GM12878 (cell line): ENCODE measurements around the gene IRF8. TPM values are rescaled to one million over a fixed set of nuclear protein-coding genes. Genes with fewer than 3 reads are reported as not detected.
A peak's percentile ranks its signal among the peaks of the same experiment; 100 is the strongest.

Experiments used
- BMI1 ChIP-seq: fragments of 450-650 bp; IDR thresholded peaks from 2 replicates; pipeline ENCODE4 v1.6.1; 2016; ENCODE audit warnings: mild to moderate bottlenecking, moderate library complexity, borderline replicate concordance
- CBFB ChIP-seq: IDR thresholded peaks from 2 replicates; pipeline ENCODE4 v1.6.1; 2016; ENCODE audit warnings: antibody characterized with exemption, low read depth
- CHD2 ChIP-seq: IDR thresholded peaks from 2 replicates; pipeline ENCODE4 v1.6.1; 2011; ENCODE audit warnings: low read depth, low read length, improper control_type of control experiment, borderline replicate concordance
- E2F4 ChIP-seq: IDR thresholded peaks from 2 replicates; pipeline ENCODE4 v1.6.1; 2012; ENCODE audit warnings: low read depth, low read length, improper control_type of control experiment
- ESRRA ChIP-seq: IDR thresholded peaks from 2 replicates; pipeline ENCODE4 v1.6.1; 2012; ENCODE audit warnings: mild to moderate bottlenecking, low read length, improper control_type of control experiment
- ETV6 ChIP-seq, 2 experiments: fragments of 450-650 bp in 1 of 2; IDR thresholded peaks in 1 of 2; conservative IDR thresholded peaks in 1 of 2; 2 replicates each; pipeline ENCODE4 v1.6.1; 2014; ENCODE audit warnings: antibody characterized with exemption in 1 of 2, borderline replicate concordance in 1 of 2, low read depth in 1 of 2, mild to moderate bottlenecking in 1 of 2, moderate library complexity in 1 of 2
- FOXK2 ChIP-seq: fragments of 450-650 bp; IDR thresholded peaks from 2 replicates; pipeline ENCODE4 v1.6.1; 2017; ENCODE audit warnings: mild to moderate bottlenecking, moderate library complexity
- FOXM1 ChIP-seq: IDR thresholded peaks from 2 replicates; pipeline ENCODE4 v1.6.1; 2012; ENCODE audit warnings: low read depth, mild to moderate bottlenecking, inconsistent platforms, low read length, moderate library complexity
- HSF1 ChIP-seq: fragments of 150-350 bp; IDR thresholded peaks from 2 replicates; pipeline ENCODE4 v1.6.1; 2014; ENCODE audit warnings: mild to moderate bottlenecking, low read depth, low read length
- MEF2A ChIP-seq: IDR thresholded peaks from 2 replicates; pipeline ENCODE4 v1.6.1; 2011; ENCODE audit warnings: low read depth, mild to moderate bottlenecking, low read length, moderate library complexity; ENCODE audit not compliant: insufficient read depth
- PML ChIP-seq: IDR thresholded peaks from 2 replicates; pipeline ENCODE4 v1.6.1; 2012; ENCODE audit warnings: low read length, inconsistent platforms
- RAD51 ChIP-seq: fragments of 450-650 bp; IDR thresholded peaks from 2 replicates; pipeline ENCODE4 v1.6.1; 2016; ENCODE audit warnings: moderate library complexity, mild to moderate bottlenecking, inconsistent platforms
- SIN3A ChIP-seq: IDR thresholded peaks from 2 replicates; pipeline ENCODE4 v1.6.1; 2012; ENCODE audit warnings: low read depth, low read length, improper control_type of control experiment
- SMARCA5 ChIP-seq: fragments of 450-650 bp; IDR thresholded peaks from 2 replicates; pipeline ENCODE4 v1.6.1; 2017; ENCODE audit warnings: mild to moderate bottlenecking
- SPI1 ChIP-seq: IDR thresholded peaks from 2 replicates; pipeline ENCODE4 v1.6.1; 2011; ENCODE audit warnings: low read depth, mild to moderate bottlenecking, low read length, moderate library complexity, borderline replicate concordance; ENCODE audit not compliant: insufficient read depth
- SUPT20H ChIP-seq: IDR thresholded peaks from 2 replicates; pipeline ENCODE4 v1.6.1; 2011; ENCODE audit warnings: low read depth, mild to moderate bottlenecking, low read length, moderate library complexity, borderline replicate concordance; ENCODE audit not compliant: control insufficient read depth
- ZNF207 ChIP-seq: fragments of 450-650 bp; IDR thresholded peaks from 2 replicates; pipeline ENCODE4 v1.6.1; 2014; ENCODE audit warnings: antibody characterized with exemption, mild to moderate bottlenecking, borderline replicate concordance
- polyA plus RNA-seq, 11 experiments: library from polyadenylated mRNA; depleted of rRNA in 4 of 11; unstranded in 6 of 11; stranded (reverse) in 5 of 11; fragments of >200 nt; fragmentation: Nextera tagmentation in 4 of 11; fragmentation: Illumina TruSeq in 1 of 11; extraction: Ambion mirVana in 4 of 11; extraction: Trizol in 1 of 11; gene quantifications; 1 replicate in 1 of 11; 2 replicates in 10 of 11; pipeline versions ENCODE4 v1.2.1 to v1.2.3, GENCODE V29; 2011 to 2016; ENCODE audit warnings: inconsistent platforms in 2 of 11, missing spikeins in 2 of 11, low read depth in 1 of 11
- total RNA-seq, 4 experiments: library from RNA; depleted of rRNA in 3 of 4; stranded (reverse); fragments of >200 nt in 3 of 4; fragmentation: Illumina TruSeq in 1 of 4; extraction: Trizol in 1 of 4; gene quantifications; 2 replicates each; pipeline versions ENCODE4 v1.2.1 to v1.2.3, GENCODE V29; 2013 to 2021
- TF ChIP-seq, protein P1 (sequence below): fragments of 450-650 bp; IDR thresholded peaks from 2 replicates; pipeline ENCODE4 v1.6.1; 2017; ENCODE audit warnings: mild to moderate bottlenecking, low read depth, inconsistent platforms; ENCODE audit not compliant: poor library complexity, severe bottlenecking
- TF ChIP-seq, protein P2 (sequence below): IDR thresholded peaks from 2 replicates; pipeline ENCODE4 v1.6.1; 2012; ENCODE audit warnings: low read length, inconsistent platforms
- TF ChIP-seq, protein P3 (sequence below): fragments of 450-650 bp; IDR thresholded peaks from 2 replicates; pipeline ENCODE4 v1.6.1; 2016; ENCODE audit warnings: mild to moderate bottlenecking

The IRF8 gene
- total and polyA plus RNA-seq, 10 of the 15 experiments (the other 5 are each of a cell fraction or from before 2014, with no cell fraction given), result 17.1 to 237 (median 172) TPM

DNA sequence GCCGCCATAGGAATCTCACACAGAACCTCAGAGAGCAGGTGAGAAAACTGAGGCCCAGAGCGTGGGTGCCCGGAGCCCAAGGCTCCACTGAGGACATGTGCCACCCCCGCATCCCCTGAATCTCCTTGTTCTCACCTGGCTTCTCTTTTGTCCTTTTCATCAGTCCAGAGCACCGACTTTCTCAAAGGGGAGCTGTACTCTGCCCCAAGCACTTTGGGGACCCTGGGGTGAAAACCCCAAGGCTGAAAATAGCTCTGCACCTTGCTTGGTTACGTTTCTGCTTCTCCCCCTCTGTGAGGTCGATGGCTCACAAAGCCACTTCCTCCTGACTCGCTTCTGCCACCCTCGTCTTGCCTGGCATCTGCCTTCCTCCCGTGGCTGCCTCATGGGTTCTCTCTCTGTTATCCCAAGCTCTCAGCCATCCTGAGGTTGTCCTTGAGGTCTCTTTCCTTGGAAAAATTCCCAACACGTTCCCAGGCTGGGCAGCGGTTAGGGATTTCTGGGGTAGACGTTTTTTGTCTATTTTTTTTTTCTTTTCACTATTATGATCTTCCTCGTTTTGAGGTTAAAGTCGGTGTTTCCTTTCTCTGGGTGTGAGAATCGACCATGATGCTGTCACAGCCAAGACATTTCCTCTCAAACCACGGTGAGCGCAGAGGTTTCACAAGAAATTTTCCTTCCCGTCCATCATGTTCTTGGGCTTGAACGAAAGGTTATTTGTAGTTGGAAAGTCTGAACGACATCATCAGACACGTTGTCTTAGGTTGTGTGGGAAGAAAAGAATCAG is 37.2 kb downstream of the IRF8 start (continued):
- TF ChIP-seq, protein P1, sequence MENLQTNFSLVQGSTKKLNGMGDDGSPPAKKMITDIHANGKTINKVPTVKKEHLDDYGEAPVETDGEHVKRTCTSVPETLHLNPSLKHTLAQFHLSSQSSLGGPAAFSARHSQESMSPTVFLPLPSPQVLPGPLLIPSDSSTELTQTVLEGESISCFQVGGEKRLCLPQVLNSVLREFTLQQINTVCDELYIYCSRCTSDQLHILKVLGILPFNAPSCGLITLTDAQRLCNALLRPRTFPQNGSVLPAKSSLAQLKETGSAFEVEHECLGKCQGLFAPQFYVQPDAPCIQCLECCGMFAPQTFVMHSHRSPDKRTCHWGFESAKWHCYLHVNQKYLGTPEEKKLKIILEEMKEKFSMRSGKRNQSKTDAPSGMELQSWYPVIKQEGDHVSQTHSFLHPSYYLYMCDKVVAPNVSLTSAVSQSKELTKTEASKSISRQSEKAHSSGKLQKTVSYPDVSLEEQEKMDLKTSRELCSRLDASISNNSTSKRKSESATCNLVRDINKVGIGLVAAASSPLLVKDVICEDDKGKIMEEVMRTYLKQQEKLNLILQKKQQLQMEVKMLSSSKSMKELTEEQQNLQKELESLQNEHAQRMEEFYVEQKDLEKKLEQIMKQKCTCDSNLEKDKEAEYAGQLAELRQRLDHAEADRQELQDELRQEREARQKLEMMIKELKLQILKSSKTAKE, result peak; percentile 88
- TF ChIP-seq SUPT20H (no peak), ZNF207 (peak; percentile 34; the same call in 1 of the 2 replicates), FOXK2 (no peak), PML (peak; percentile 71), SPI1 (peak; percentile 87), ETV6 (conservative IDR thresholded peaks at IDR 0.05 in 1 of 2, IDR thresholded peaks at IDR 0.05 in 1 of 2; ENCODE audit: borderline replicate concordance in 1 of 2, low read depth in 1 of 2) (peak; percentile 67 to 99; a peak in 3 of 4 replicates), ESRRA (no peak), MEF2A (peak; percentile 95), CBFB (peak; percentile 92; the same call in 1 of the 2 replicates), E2F4 (no peak), FOXM1 (peak; percentile 90), CHD2 (0 out of 2 replicates have a peak, but pooled peaks have one; percentile 66), SIN3A (0 out of 2 replicates have a peak, but pooled peaks have one; percentile 43), RAD51 (no peak), HSF1 (no peak), BMI1 (0 out of 2 replicates have a peak, but pooled peaks have one; percentile 12), SMARCA5 (0 out of 2 replicates have a peak, but pooled peaks have one; percentile 12)
- TF ChIP-seq, protein P2, sequence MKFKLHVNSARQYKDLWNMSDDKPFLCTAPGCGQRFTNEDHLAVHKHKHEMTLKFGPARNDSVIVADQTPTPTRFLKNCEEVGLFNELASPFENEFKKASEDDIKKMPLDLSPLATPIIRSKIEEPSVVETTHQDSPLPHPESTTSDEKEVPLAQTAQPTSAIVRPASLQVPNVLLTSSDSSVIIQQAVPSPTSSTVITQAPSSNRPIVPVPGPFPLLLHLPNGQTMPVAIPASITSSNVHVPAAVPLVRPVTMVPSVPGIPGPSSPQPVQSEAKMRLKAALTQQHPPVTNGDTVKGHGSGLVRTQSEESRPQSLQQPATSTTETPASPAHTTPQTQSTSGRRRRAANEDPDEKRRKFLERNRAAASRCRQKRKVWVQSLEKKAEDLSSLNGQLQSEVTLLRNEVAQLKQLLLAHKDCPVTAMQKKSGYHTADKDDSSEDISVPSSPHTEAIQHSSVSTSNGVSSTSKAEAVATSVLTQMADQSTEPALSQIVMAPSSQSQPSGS, result peak; percentile 86
- TF ChIP-seq, protein P3, sequence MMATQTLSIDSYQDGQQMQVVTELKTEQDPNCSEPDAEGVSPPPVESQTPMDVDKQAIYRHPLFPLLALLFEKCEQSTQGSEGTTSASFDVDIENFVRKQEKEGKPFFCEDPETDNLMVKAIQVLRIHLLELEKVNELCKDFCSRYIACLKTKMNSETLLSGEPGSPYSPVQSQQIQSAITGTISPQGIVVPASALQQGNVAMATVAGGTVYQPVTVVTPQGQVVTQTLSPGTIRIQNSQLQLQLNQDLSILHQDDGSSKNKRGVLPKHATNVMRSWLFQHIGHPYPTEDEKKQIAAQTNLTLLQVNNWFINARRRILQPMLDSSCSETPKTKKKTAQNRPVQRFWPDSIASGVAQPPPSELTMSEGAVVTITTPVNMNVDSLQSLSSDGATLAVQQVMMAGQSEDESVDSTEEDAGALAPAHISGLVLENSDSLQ, result peak; percentile 93
